Activated CD8-positive, alpha-beta T cell treated with anti-CD3 and anti-CD28 coated beads for 36 hours (primary cell): ENCODE results near the gene RNASE1. TPM values are rescaled to one million over a fixed set of nuclear protein-coding genes. Genes with fewer than 3 reads are reported as not detected.

Experiments
- ATAC-seq: fragments of 200-7000 bp; cut with Tn5 transposase; one replicate; pipeline ENCODE4 v1.10.0; 2021; ENCODE audit warnings: mild to moderate bottlenecking, moderate library complexity
- CTCF ChIA-PET: fragments of 350-600 bp; sonication (Branson Sonifier 250); formaldehyde crosslinking; loops from one replicate; lab custom pipeline; 2021; ENCODE audit warnings: antibody characterized with exemption; lab: Charles Lee
- POLR2A ChIA-PET: fragments of 350-600 bp; sonication (Branson Sonifier 250); formaldehyde crosslinking; loops from one replicate; lab custom pipeline; 2021; ENCODE audit warnings: antibody characterized with exemption; lab: Charles Lee
- DNase-seq: peaks from one replicate; pipeline ENCODE4 v3.0.0-alpha.2; 2020
- H3K27ac Mint-ChIP-seq: one replicate; pipeline ENCODE4 v1.8.0; 2021; ENCODE audit warnings: mild to moderate bottlenecking, mixed read lengths
- H3K27me3 Mint-ChIP-seq: one replicate; pipeline ENCODE4 v1.8.0; 2021; ENCODE audit warnings: mixed read lengths
- H3K36me3 Mint-ChIP-seq: one replicate; pipeline ENCODE4 v1.8.0; 2021; ENCODE audit warnings: low read depth, mixed read lengths
- H3K4me1 Mint-ChIP-seq: one replicate; pipeline ENCODE4 v1.8.0; 2021; ENCODE audit warnings: low read depth, mixed read lengths
- H3K4me3 Mint-ChIP-seq: one replicate; pipeline ENCODE4 v1.8.0; 2021; ENCODE audit warnings: mild to moderate bottlenecking, moderate library complexity, mixed read lengths
- H3K9me3 Mint-ChIP-seq: one replicate; pipeline ENCODE4 v1.8.0; 2021; ENCODE audit warnings: mixed read lengths
- intact Hi-C: fragments of 100-400 bp; cut with micrococcal nuclease; formaldehyde crosslinking; loops from one replicate; pipeline ENCODE4 v1.10.0; 2022
- total RNA-seq, 2 experiments: library from RNA; stranded (reverse); gene quantifications; one replicate each; pipeline ENCODE4 v1.2.3, GENCODE V29; 2021
- TF ChIP-seq, protein P1 (sequence below): fragments of 200-600 bp; IDR thresholded peaks from one replicate; pipeline ENCODE4 v1.8.0; 2022; ENCODE audit warnings: antibody characterized with exemption, mild to moderate bottlenecking

Gene RNASE1
- total RNA-seq, 2 experiments from 2014 or later: not detected

DNA sequence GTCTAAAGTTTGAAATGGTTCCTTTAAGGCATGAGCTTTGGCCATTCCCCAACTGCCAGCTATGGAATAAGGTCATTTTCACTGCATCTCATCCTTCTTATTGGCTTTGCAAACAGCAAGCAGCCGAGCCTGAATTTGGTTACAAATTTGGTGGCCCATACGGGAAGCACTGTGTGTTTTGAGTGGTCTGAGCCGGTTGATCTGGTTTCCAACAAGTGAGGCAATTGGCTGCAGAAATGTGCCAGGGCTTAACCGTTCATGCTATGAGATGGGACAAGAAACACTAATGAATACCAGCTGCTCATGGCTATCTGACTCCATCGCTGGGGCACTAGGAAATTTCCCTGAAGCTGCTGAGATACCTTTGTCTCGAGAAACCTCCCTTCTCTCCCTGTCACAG is 47.6 kb downstream of the RNASE1 start:
- CTCF ChIA-PET: interaction anchor here (1.2 kb wide), 1 partner anchor 102 kb away, joined by 3 read pairs; no protein-coding TSS in a partner anchor
- no peak overlapping the region for H3K4me3 Mint-ChIP-seq
- H3K36me3 Mint-ChIP-seq: no peaks in the 10 kb centered on the region
- POLR2A ChIA-PET: no interaction called here
- ATAC-seq: no peak
- H3K27ac Mint-ChIP-seq: no peak overlapping the region
- H3K27me3 Mint-ChIP-seq: peaks cover 4% of the 10 kb centered on the region
- no peak for DNase-seq
- TF ChIP-seq, protein P1, sequence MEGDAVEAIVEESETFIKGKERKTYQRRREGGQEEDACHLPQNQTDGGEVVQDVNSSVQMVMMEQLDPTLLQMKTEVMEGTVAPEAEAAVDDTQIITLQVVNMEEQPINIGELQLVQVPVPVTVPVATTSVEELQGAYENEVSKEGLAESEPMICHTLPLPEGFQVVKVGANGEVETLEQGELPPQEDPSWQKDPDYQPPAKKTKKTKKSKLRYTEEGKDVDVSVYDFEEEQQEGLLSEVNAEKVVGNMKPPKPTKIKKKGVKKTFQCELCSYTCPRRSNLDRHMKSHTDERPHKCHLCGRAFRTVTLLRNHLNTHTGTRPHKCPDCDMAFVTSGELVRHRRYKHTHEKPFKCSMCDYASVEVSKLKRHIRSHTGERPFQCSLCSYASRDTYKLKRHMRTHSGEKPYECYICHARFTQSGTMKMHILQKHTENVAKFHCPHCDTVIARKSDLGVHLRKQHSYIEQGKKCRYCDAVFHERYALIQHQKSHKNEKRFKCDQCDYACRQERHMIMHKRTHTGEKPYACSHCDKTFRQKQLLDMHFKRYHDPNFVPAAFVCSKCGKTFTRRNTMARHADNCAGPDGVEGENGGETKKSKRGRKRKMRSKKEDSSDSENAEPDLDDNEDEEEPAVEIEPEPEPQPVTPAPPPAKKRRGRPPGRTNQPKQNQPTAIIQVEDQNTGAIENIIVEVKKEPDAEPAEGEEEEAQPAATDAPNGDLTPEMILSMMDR: no peak
- H3K4me1 Mint-ChIP-seq: no peaks in the 10 kb centered on the region
- H3K9me3 Mint-ChIP-seq: peaks cover 12% of the 10 kb centered on the region
- intact Hi-C loops: no loop called here

DNA sequence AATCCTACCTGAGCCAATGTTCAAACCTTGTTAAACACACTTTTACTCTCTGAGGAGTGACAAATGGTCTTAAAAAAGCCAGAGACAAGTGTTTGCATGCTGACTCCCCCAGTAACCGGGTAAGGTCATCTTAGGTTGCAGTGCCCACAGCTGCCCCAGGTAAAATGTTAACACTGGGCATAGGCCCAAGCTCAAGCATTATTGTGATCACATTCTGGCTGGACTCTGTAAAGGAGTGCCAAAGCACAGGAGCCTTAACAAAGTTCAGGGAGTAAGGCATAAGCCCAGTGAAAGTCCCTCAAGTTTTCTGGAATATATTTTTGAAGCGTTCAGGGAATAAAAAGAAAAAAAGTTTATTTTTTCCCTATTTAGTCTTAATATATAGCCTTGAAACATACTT is 48.3 kb downstream of the RNASE1 start:
- POLR2A ChIA-PET: no interaction called here
- Mint-ChIP-seq H3K4me3 (no peak overlapping the region), H3K27me3 (peaks cover 5% of the 10 kb centered on the region), H3K27ac (no peak overlapping the region), H3K36me3 (no peaks in the 10 kb centered on the region), H3K4me1 (no peaks in the 10 kb centered on the region), H3K9me3 (peaks cover 12% of the 10 kb centered on the region)
- ATAC-seq (no peak), DNase-seq (no peak)
- intact Hi-C loops: no loop called here
- TF ChIP-seq, protein P1: no peak
- CTCF ChIA-PET: interaction anchor here (1.2 kb wide), 1 partner anchor 103 kb away, joined by 3 read pairs; no protein-coding TSS in a partner anchor

DNA sequence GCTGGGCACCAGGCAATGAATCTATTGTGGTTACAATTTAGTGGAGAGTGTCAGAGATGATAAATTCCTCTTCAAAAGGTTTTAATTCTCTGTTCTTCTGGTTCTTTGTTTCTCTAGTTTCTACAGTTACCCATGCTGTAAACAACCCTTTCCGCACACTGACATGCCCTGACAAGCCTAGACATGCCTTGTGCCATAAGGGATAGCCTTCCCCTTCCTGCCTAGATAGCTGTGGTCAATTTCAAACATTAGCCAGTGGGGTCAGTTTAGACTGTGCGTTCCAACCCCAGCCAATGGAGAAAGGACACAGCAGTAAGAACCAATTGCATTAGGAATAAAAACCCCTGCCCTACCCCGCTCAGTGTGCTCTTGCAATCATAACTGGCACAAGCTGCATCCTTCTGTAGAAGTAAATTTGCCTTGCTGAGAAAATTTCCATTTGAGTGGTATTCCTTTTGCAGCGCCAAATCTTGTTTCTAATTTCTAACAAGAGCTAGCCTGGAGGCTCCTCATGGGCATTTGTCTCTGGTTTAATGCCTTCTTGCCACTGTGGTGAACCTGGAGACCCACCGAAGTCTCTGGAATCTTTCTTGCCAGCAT is 50.6 kb downstream of the RNASE1 start:
- intact Hi-C loops: no loop called here
- no peak for ATAC-seq
- Mint-ChIP-seq H3K36me3 (no peaks in the 10 kb centered on the region), H3K4me1 (no peaks in the 10 kb centered on the region), H3K27me3 (peaks cover 5% of the 10 kb centered on the region), H3K9me3 (peaks cover 12% of the 10 kb centered on the region), H3K4me3 (no peak overlapping the region), H3K27ac (no peak overlapping the region)
- DNase-seq: no peak
- ChIA-PET POLR2A (no interaction called here), CTCF (no interaction called here)
- TF ChIP-seq, protein P1: no peak

Other genes starting within 250 kb of the RNASE1 start
- gene RNASE9, start 241.8 kb downstream of the RNASE1 start, total RNA-seq: not detected
- not detected for gene RNASE11, start 214.8 kb downstream of the RNASE1 start, total RNA-seq
- gene RNASE12, start 211.5 kb downstream of the RNASE1 start, total RNA-seq: not detected
- not detected for gene OR6S1, start 161.2 kb downstream of the RNASE1 start, total RNA-seq
- gene RNASE4, start 118.3 kb downstream of the RNASE1 start, total RNA-seq: 1 to 10 TPM; 1.0 to 1.1 TPM
- under 1 TPM; 0.87 to 0.92 TPM for gene ANG, start 114.1 kb downstream of the RNASE1 start, total RNA-seq
- not detected for gene EDDM3A, start 57.0 kb downstream of the RNASE1 start, total RNA-seq
- gene EDDM3B, start 34.4 kb downstream of the RNASE1 start, total RNA-seq: not detected
- gene RNASE6, start 21.6 kb downstream of the RNASE1 start, total RNA-seq: under 1 TPM in 1 of 2 experiments, not detected in 1; 0.25 TPM
- not detected for gene RNASE3, start 88.5 kb upstream of the RNASE1 start, total RNA-seq
- not detected for gene RNASE2, start 152.6 kb upstream of the RNASE1 start, total RNA-seq
- gene METTL17, start 187.1 kb upstream of the RNASE1 start, total RNA-seq: 10 to 100 TPM; 88.4 to 92.0 TPM
- not detected for gene SLC39A2, start 196.4 kb upstream of the RNASE1 start, total RNA-seq
- 1 to 10 TPM; 4.3 to 5.3 TPM for gene NDRG2, start 222.2 kb upstream of the RNASE1 start, total RNA-seq
- not detected for gene TPPP2, start 227.4 kb upstream of the RNASE1 start, total RNA-seq
- not detected for gene RNASE13, start 232.0 kb upstream of the RNASE1 start, total RNA-seq
- not detected for gene RNASE7, start 239.5 kb upstream of the RNASE1 start, total RNA-seq